ENCODE measurements around the gene PLEKHM3.

PLEKHM3 gene

GRCh38 chr2:207984765-207985480, 40.4 kb downstream of the PLEKHM3 start:
- DNase-seq (ENCODE audit: extremely low spot score): no peak
- ChIA-PET POLR2A (no interaction called here), CTCF (no interaction called here)
- TF ChIP-seq ELF4 (IDR thresholded peaks at IDR 0.05) (no peak), TARDBP (IDR thresholded peaks at IDR 0.05) (no peak), ARNT (IDR thresholded peaks at IDR 0.05) (no peak), FOXK2 (IDR thresholded peaks at IDR 0.05) (no peak), SP1 (IDR thresholded peaks at IDR 0.05) (no peak), LEF1 (IDR thresholded peaks at IDR 0.05; ENCODE audit: borderline replicate concordance) (no peak), HDGF (IDR thresholded peaks at IDR 0.05; ENCODE audit: borderline replicate concordance) (no peak), SUZ12 (IDR thresholded peaks at IDR 0.05) (no peak), CTBP1 (IDR thresholded peaks at IDR 0.05; ENCODE audit: borderline replicate concordance) (no peak), BHLHE40 (IDR thresholded peaks at IDR 0.05; ENCODE audit: borderline replicate concordance) (no peak), L3MBTL2 (conservative IDR thresholded peaks at IDR 0.05) (no peak), PKNOX1 (IDR thresholded peaks at IDR 0.05) (no peak), ZNF384 (IDR thresholded peaks at IDR 0.05) (no peak), NFRKB (IDR thresholded peaks at IDR 0.05) (no peak), FOXM1 (IDR thresholded peaks at IDR 0.05; ENCODE audit: borderline replicate concordance) (no peak)

- ChIA-PET CTCF (no interaction called here), POLR2A (no interaction called here)
- no peak for DNase-seq (ENCODE audit: extremely low spot score)
- no peak for TF ChIP-seq ZNF384 (IDR thresholded peaks at IDR 0.05)
- no peak for TF ChIP-seq FOXA1 (IDR thresholded peaks at IDR 0.05)
- TF ChIP-seq FOXK2 (IDR thresholded peaks at IDR 0.05): no peak
Observed at GRCh38 chr2:207983641-207984042, 41.7 kb downstream of the PLEKHM3 start.

DNA sequence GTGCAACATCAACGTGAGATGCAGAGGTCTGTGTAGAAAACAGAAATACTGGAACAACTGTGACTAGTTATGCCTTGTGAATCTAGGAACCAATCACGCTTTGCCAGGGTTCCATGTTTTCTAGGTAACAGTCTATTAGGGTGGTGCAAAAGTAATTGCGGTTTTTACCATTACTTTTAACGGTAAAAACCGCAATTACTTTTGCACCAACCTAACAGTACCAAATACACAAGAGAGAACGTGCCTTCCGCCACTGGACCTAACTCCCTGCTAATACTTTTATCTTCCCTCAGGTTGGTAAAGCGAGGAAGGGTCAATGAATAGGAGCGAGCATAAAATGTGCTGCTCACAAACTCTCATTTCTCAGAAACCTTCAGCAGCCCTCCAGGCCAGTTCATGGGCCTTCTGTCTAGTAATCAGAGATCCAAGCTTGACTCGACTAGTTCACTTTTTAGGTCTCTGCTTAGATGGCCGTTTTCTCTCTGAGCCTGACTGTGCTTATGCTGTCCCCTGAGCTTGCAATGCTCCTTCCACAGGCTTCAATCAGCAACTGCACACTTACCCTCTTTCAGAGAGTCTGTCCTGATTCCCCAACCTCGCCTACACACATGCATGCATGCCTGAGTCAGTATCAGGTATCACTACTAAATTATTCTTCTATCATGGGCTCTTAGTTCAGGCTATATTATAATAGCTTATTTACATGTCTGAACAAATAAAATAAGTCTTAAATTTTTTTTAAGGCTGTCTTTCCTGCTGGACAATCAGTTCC, 47.0 kb downstream of the PLEKHM3 start:
- TF ChIP-seq L3MBTL2 (conservative IDR thresholded peaks at IDR 0.05): no peak
- TF ChIP-seq BHLHE40 (IDR thresholded peaks at IDR 0.05; ENCODE audit: borderline replicate concordance): no peak
- no peak for TF ChIP-seq TARDBP (IDR thresholded peaks at IDR 0.05)
- TF ChIP-seq FOXM1 (IDR thresholded peaks at IDR 0.05; ENCODE audit: borderline replicate concordance): no peak
- TF ChIP-seq NFRKB (IDR thresholded peaks at IDR 0.05): no peak
- TF ChIP-seq PKNOX1 (IDR thresholded peaks at IDR 0.05): no peak
- no peak for TF ChIP-seq HDGF (IDR thresholded peaks at IDR 0.05; ENCODE audit: borderline replicate concordance)
- no peak for TF ChIP-seq FOXA1 (IDR thresholded peaks at IDR 0.05)
- TF ChIP-seq CTBP1 (IDR thresholded peaks at IDR 0.05; ENCODE audit: borderline replicate concordance): no peak
- no peak for TF ChIP-seq SUZ12 (IDR thresholded peaks at IDR 0.05)
- no peak for TF ChIP-seq LEF1 (IDR thresholded peaks at IDR 0.05; ENCODE audit: borderline replicate concordance)
- TF ChIP-seq FOXK2 (IDR thresholded peaks at IDR 0.05): no peak
- TF ChIP-seq ARNT (IDR thresholded peaks at IDR 0.05): no peak
- DNase-seq (ENCODE audit: extremely low spot score): no peak
- ChIA-PET POLR2A (no interaction called here), CTCF (no interaction called here)

DNA sequence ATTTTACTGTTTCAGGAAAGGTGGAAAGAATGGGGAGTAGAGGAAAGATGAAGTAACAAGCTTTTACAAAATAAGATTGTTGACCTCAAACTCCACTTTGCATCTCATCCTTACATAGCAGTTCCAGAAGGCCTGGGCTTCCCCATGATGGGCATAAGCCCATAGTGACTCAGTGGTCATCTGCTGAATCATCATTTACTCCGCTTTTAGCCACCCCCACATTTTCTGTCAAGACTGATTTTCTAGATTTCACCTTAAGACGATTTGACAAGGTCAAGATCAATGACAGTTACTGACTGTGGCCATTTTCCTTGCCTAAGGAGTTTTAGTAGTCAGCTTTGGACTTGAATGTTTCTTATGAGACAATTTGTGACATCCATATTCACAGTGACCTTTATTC, 49.4 kb downstream of the PLEKHM3 start:
- DNase-seq (ENCODE audit: extremely low spot score): no peak
- ChIA-PET POLR2A (no interaction called here), CTCF (interaction anchor here (0.7 to 1.3 kb wide), 3 partner anchors 23 to 238 kb away, joined by 3 to 5 read pairs (median 4); no protein-coding TSS in a partner anchor)
- TF ChIP-seq HDGF (IDR thresholded peaks at IDR 0.05; ENCODE audit: borderline replicate concordance) (no peak), CTBP1 (IDR thresholded peaks at IDR 0.05; ENCODE audit: borderline replicate concordance) (no peak), SUZ12 (IDR thresholded peaks at IDR 0.05) (no peak), TARDBP (IDR thresholded peaks at IDR 0.05) (no peak), ELF4 (IDR thresholded peaks at IDR 0.05) (no peak)

GRCh38 chr2:207974216-207974605, 51.1 kb downstream of the PLEKHM3 start:
- ChIA-PET POLR2A (no interaction called here), CTCF (interaction anchor here (0.7 to 1.8 kb wide), 2 partner anchors 79 to 228 kb away, joined by 3 to 8 read pairs; no protein-coding TSS in a partner anchor)
- no peak for TF ChIP-seq ARNT (IDR thresholded peaks at IDR 0.05)
- TF ChIP-seq CTBP1 (IDR thresholded peaks at IDR 0.05; ENCODE audit: borderline replicate concordance): no peak
- no peak for TF ChIP-seq PKNOX1 (IDR thresholded peaks at IDR 0.05)
- no peak for TF ChIP-seq LEF1 (IDR thresholded peaks at IDR 0.05; ENCODE audit: borderline replicate concordance)
- no peak for TF ChIP-seq ZNF384 (IDR thresholded peaks at IDR 0.05)
- DNase-seq (ENCODE audit: extremely low spot score): no peak

DNA sequence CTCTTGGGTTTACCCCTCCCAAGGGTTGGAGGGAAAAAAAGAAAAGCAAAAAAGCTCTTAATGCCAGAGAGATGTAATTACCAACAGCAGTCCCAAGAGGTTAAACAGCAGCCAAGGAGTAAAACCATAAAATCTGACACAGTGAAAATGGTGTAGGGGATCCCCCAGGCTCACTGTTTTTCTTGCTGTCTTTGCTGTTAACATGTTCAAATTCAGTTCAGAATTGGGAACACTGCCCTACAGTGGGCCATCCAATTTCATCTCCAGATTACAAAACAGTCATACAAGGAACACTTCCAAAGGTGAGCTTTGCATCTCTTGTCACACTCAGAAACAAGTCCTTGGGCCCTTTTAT, 54.5 kb downstream of the PLEKHM3 start:
- no peak for TF ChIP-seq TARDBP (IDR thresholded peaks at IDR 0.05)
- TF ChIP-seq HDGF (IDR thresholded peaks at IDR 0.05; ENCODE audit: borderline replicate concordance): no peak
- no peak for TF ChIP-seq FOXA1 (IDR thresholded peaks at IDR 0.05)
- no peak for TF ChIP-seq ZNF384 (IDR thresholded peaks at IDR 0.05)
- no peak for TF ChIP-seq ARNT (IDR thresholded peaks at IDR 0.05)
- TF ChIP-seq FOXK2 (IDR thresholded peaks at IDR 0.05): no peak
- TF ChIP-seq L3MBTL2 (conservative IDR thresholded peaks at IDR 0.05): no peak
- no peak for TF ChIP-seq SUZ12 (IDR thresholded peaks at IDR 0.05)
- TF ChIP-seq PKNOX1 (IDR thresholded peaks at IDR 0.05): no peak
- TF ChIP-seq FOXM1 (IDR thresholded peaks at IDR 0.05; ENCODE audit: borderline replicate concordance): no peak
- no peak for TF ChIP-seq SP1 (IDR thresholded peaks at IDR 0.05)
- no peak for TF ChIP-seq BHLHE40 (IDR thresholded peaks at IDR 0.05; ENCODE audit: borderline replicate concordance)
- no peak for TF ChIP-seq LEF1 (IDR thresholded peaks at IDR 0.05; ENCODE audit: borderline replicate concordance)
- no peak for TF ChIP-seq NFRKB (IDR thresholded peaks at IDR 0.05)
- TF ChIP-seq ELF4 (IDR thresholded peaks at IDR 0.05): no peak
- no peak for TF ChIP-seq CTBP1 (IDR thresholded peaks at IDR 0.05; ENCODE audit: borderline replicate concordance)
- DNase-seq (ENCODE audit: extremely low spot score): no peak
- POLR2A ChIA-PET: no interaction called here
- CTCF ChIA-PET: interaction anchor here (1.2 to 2.4 kb wide), 2 partner anchors 70 to 205 kb away, joined by 3 to 6 read pairs; no protein-coding TSS in a partner anchor

All from HEK293T (cell line).